ENCODE data around the gene AKAP7. TPM values are rescaled to one million over a fixed set of nuclear protein-coding genes. Genes with fewer than 3 reads are reported as not detected.

Gene AKAP7
- total and polyA plus RNA-seq, 2 donors (not counting 3 experiments of a cell fraction or from before 2014, with no cell fraction given): 0.76 to 3.3 TPM

- ChIA-PET POLR2A (no interaction called here), CTCF (interaction anchor here (0.8 to 10.1 kb wide), 23 partner anchors 11 to 793 kb away, joined by 3 to 436 read pairs (median 5); partner anchors contain the start of gene EPB41L2)
- no peaks in the 10 kb centered on the region for H3K36me3 ChIP-seq (ENCODE audit: control insufficient read depth in 2 of 2, extremely low read depth in 1 of 2, insufficient read depth in 2 of 2, low read length in 2 of 2)
- no peak for FAIRE-seq
- dilution Hi-C loops (cut with MboI; ENCODE audit: extremely low pct_ligation_motif_present, low sequenced_read_pairs) (no loop called here), intact Hi-C loops (cut with micrococcal nuclease) (loop anchor here (1.0 to 5.0 kb wide), 6 partner anchors 52 to 417 kb away; partner anchors contain the start of gene EPB41L2)
- H3K9me1 ChIP-seq (replicated peaks; ENCODE audit: control insufficient read depth, extremely low read depth, insufficient read depth, low read length): no peaks in the 10 kb centered on the region
- H3K27me3 ChIP-seq (ENCODE audit: control insufficient read depth in 2 of 2, insufficient read depth in 2 of 2, low read length in 2 of 2): no peaks in the 10 kb centered on the region
- no peak overlapping the region for H3K27ac ChIP-seq (ENCODE audit: insufficient read depth, low read depth, low read length)
- H2AFZ ChIP-seq (ENCODE audit: low read depth, low read length): peak overlapping the region; percentile 41
- TF ChIP-seq GATA2 (IDR thresholded peaks at IDR 0.05; ENCODE audit: insufficient read depth, insufficient read length, low read depth, low read length) (no peak), FOS (IDR thresholded peaks at IDR 0.05; ENCODE audit: borderline replicate concordance, insufficient read depth, low read length) (no peak), EZH2 (IDR thresholded peaks at IDR 0.05; ENCODE audit: borderline replicate concordance, low read depth, low read length, severe bottlenecking) (no peak), CTCF (IDR thresholded peaks at IDR 0.05; ENCODE audit: extremely low read depth in 1 of 2, insufficient read depth in 1 of 2, low read depth in 1 of 2, low read length in 2 of 2) (no peak), MYC (IDR thresholded peaks at IDR 0.05; ENCODE audit: low read depth, low read length) (no peak), MAX (IDR thresholded peaks at IDR 0.05; ENCODE audit: insufficient read depth, insufficient read length) (no peak), JUN (IDR thresholded peaks at IDR 0.05; ENCODE audit: borderline replicate concordance, insufficient read depth, insufficient read length, low read depth) (no peak), POLR2AphosphoS5 (IDR thresholded peaks at IDR 0.05; ENCODE audit: insufficient read depth, low read depth, low read length) (no peak), POLR2A (IDR thresholded peaks at IDR 0.05; ENCODE audit: low read depth, low read length) (no peak)
- no peak overlapping the region for H3K4me2 ChIP-seq (ENCODE audit: insufficient read depth, low read length)
- no peaks in the 10 kb centered on the region for H3K79me2 ChIP-seq (ENCODE audit: control insufficient read depth, insufficient read depth, low read length)
- no peak overlapping the region for H3K4me3 ChIP-seq (replicated peaks in 1 of 3; ENCODE audit: insufficient read depth in 1 of 3, low read depth in 1 of 3, low read length in 3 of 3)
- no peaks in the 10 kb centered on the region for H4K20me1 ChIP-seq (replicated peaks; ENCODE audit: control insufficient read depth, extremely low read depth, insufficient read depth, low read length)
- H3K4me1 ChIP-seq (ENCODE audit: control insufficient read depth, extremely low read depth, insufficient read depth, low read length): no peaks in the 10 kb centered on the region
- DNase-seq (ENCODE audit: low read depth, low spot score): no peak
- H3K9me3 ChIP-seq (replicated peaks; ENCODE audit: control insufficient read depth, insufficient read depth, low read length): no peaks in the 10 kb centered on the region
- no TSS peak for BruUV-seq (replicated peaks)
- H3K9ac ChIP-seq (replicated peaks; ENCODE audit: extremely low read depth, insufficient read depth, low read length): no peak overlapping the region
These were observed 19.6 kb upstream of the AKAP7 start for GRCh38 chr6:131115651-131116050.
